IMR-90 (cell line): ENCODE data around the gene ITSN1. TPM values are rescaled to one million over a fixed set of nuclear protein-coding genes. Genes with fewer than 3 reads are reported as not detected.

Source experiments
- ATAC-seq: fragments of 200-7000 bp; cut with Tn5 transposase; 2 replicates; pipeline ENCODE4 v1.9.1; 2020; ENCODE audit warnings: low read depth, mild to moderate bottlenecking, moderate library complexity
- BruUV-seq: library from RNA; stranded (reverse); fragments of 400-500 nt; replicated peaks from 2 replicates; lab custom pipeline; 2021; lab: Mats Ljungman, UMichigan
- CTCF ChIA-PET: fragments of 300-600 bp; formaldehyde crosslinking; extraction: SDS; loops from one replicate; lab custom pipeline; 2021; ENCODE audit warnings: antibody characterized with exemption; lab: Yijun Ruan, JAX
- POLR2A ChIA-PET: fragments of 300-600 bp; sonication (Branson Sonifier 250); formaldehyde crosslinking; loops from one replicate; lab custom pipeline; 2022; ENCODE audit warnings: antibody characterized with exemption; ENCODE audit not compliant: unreplicated experiment; lab: Charles Lee
- DNase-seq: peaks from one replicate; pipeline ENCODE4 v3.0.0; 2013
- H2AFZ ChIP-seq: replicated peaks from 2 replicates; pipeline ENCODE3; 2013; ENCODE audit warnings: low read length, mild to moderate bottlenecking; ENCODE audit not compliant: poor library complexity
- H2AK5ac ChIP-seq: 2 replicates; pipeline ENCODE4 v1.6.1; 2013; ENCODE audit warnings: low read depth, low read length, inconsistent platforms
- H2AK9ac ChIP-seq: replicated peaks from 2 replicates; pipeline ENCODE3; 2013; ENCODE audit warnings: mild to moderate bottlenecking, low read depth, low read length, moderate library complexity; ENCODE audit not compliant: poor library complexity
- H2BK120ac ChIP-seq: 2 replicates; pipeline ENCODE4 v1.6.1; 2013; ENCODE audit warnings: low read depth, low read length, inconsistent platforms
- H2BK15ac ChIP-seq: 3 replicates; pipeline ENCODE4 v1.6.1; 2013; ENCODE audit warnings: low read depth, low read length, inconsistent platforms
- H2BK20ac ChIP-seq: 2 replicates; pipeline ENCODE4 v1.6.1; 2013; ENCODE audit warnings: low read depth, mild to moderate bottlenecking, inconsistent platforms, low read length, moderate library complexity
- H2BK5ac ChIP-seq: 2 replicates; pipeline ENCODE4 v1.6.1; 2013; ENCODE audit warnings: mild to moderate bottlenecking, low read depth, low read length, inconsistent platforms; ENCODE audit not compliant: poor library complexity, severe bottlenecking
- H3K14ac ChIP-seq: replicated peaks from 2 replicates; pipeline ENCODE4 v1.6.1; 2013; ENCODE audit warnings: low read depth, low read length, inconsistent platforms
- H3K18ac ChIP-seq: 2 replicates; pipeline ENCODE4 v1.6.1; 2013; ENCODE audit warnings: low read depth, low read length, control low read depth
- H3K23ac ChIP-seq: 2 replicates; pipeline ENCODE4 v1.6.1; 2013; ENCODE audit warnings: low read depth, low read length, inconsistent platforms
- H3K27ac ChIP-seq: 2 replicates; pipeline ENCODE4 v1.5.1; 2013; ENCODE audit warnings: mild to moderate bottlenecking, control low read depth, low read length; ENCODE audit not compliant: insufficient read depth
- H3K27me3 ChIP-seq: 2 replicates; pipeline ENCODE4 v1.6.1; 2013; ENCODE audit warnings: low read length; ENCODE audit not compliant: control insufficient read depth, insufficient read depth
- H3K36me3 ChIP-seq: 2 replicates; pipeline ENCODE4 v1.6.1; 2013; ENCODE audit warnings: low read length, mixed read lengths; ENCODE audit not compliant: control insufficient read depth, insufficient read depth
- H3K4ac ChIP-seq: 2 replicates; pipeline ENCODE4 v1.6.1; 2013; ENCODE audit warnings: low read depth, low read length, inconsistent platforms
- H3K4me1 ChIP-seq: 2 replicates; pipeline ENCODE4 v1.6.1; 2013; ENCODE audit warnings: low read length, mixed read lengths; ENCODE audit not compliant: control insufficient read depth, insufficient read depth
- H3K4me2 ChIP-seq: 2 replicates; pipeline ENCODE4 v1.6.1; 2013; ENCODE audit warnings: low read depth, mild to moderate bottlenecking, control low read depth, low read length, moderate library complexity
- H3K4me3 ChIP-seq: 2 replicates; pipeline ENCODE4 v1.5.1; 2013; ENCODE audit warnings: low read depth, mild to moderate bottlenecking, control low read depth, low read length, moderate library complexity; ENCODE audit not compliant: insufficient read depth
- H3K56ac ChIP-seq: 2 replicates; pipeline ENCODE4 v1.6.1; 2013; ENCODE audit warnings: low read length, inconsistent platforms; ENCODE audit not compliant: insufficient read depth; ENCODE audit errors: extremely low read depth
- H3K79me1 ChIP-seq, 2 experiments: 2 replicates each; pipeline ENCODE4 v1.6.1; 2013; ENCODE audit warnings: low read length in 2 of 2, inconsistent platforms in 1 of 2, low read depth in 1 of 2
- H3K9ac ChIP-seq: 2 replicates; pipeline ENCODE4 v1.6.1; 2013; ENCODE audit warnings: low read depth, low read length, control low read depth
- H3K9me1 ChIP-seq: 2 replicates; pipeline ENCODE4 v1.6.1; 2013; ENCODE audit warnings: low read length, inconsistent platforms; ENCODE audit not compliant: insufficient read depth
- H3K9me3 ChIP-seq: 2 replicates; pipeline ENCODE4 v1.6.1; 2013; ENCODE audit warnings: low read length; ENCODE audit not compliant: control insufficient read depth, insufficient read depth
- H4K20me1 ChIP-seq: 2 replicates; pipeline ENCODE4 v1.6.1; 2013; ENCODE audit warnings: low read length, inconsistent platforms; ENCODE audit not compliant: insufficient read depth
- H4K5ac ChIP-seq: 2 replicates; pipeline ENCODE4 v1.6.1; 2013; ENCODE audit warnings: mild to moderate bottlenecking, low read depth, low read length, control low read depth
- H4K8ac ChIP-seq, 2 experiments: 2 replicates each; pipeline ENCODE4 v1.6.1; 2013; ENCODE audit warnings: low read depth in 2 of 2, low read length in 2 of 2, control low read depth in 1 of 2, inconsistent platforms in 1 of 2
- H4K91ac ChIP-seq: 2 replicates; pipeline ENCODE4 v1.6.1; 2013; ENCODE audit warnings: low read depth, low read length, inconsistent platforms; ENCODE audit not compliant: insufficient read depth
- BHLHE40 ChIP-seq: fragments of 150-350 bp; IDR thresholded peaks from 2 replicates; pipeline ENCODE4 v1.6.1; 2016; ENCODE audit warnings: mild to moderate bottlenecking, low read depth, low read length
- CEBPB ChIP-seq: IDR thresholded peaks from 2 replicates; pipeline ENCODE4 v1.6.1; 2012; ENCODE audit warnings: low read depth, low read length, improper control_type of control experiment
- CHD1 ChIP-seq: IDR thresholded peaks from 2 replicates; pipeline ENCODE4 v1.6.1; 2012; ENCODE audit warnings: low read depth, low read length, improper control_type of control experiment
- ELK1 ChIP-seq: fragments of 150-350 bp; IDR thresholded peaks from 2 replicates; pipeline ENCODE4 v1.6.1; 2016; ENCODE audit warnings: low read depth, mild to moderate bottlenecking, low read length, moderate library complexity, borderline replicate concordance
- FOS ChIP-seq: fragments of 150-350 bp; IDR thresholded peaks from 2 replicates; pipeline ENCODE4 v1.6.1; 2016; ENCODE audit warnings: low read depth, low read length
- MAFK ChIP-seq: IDR thresholded peaks from 2 replicates; pipeline ENCODE4 v1.6.1; 2012; ENCODE audit warnings: low read depth, low read length, improper control_type of control experiment
- MAZ ChIP-seq: IDR thresholded peaks from 2 replicates; pipeline ENCODE4 v1.6.1; 2012; ENCODE audit warnings: low read depth, mild to moderate bottlenecking, low read length, improper control_type of control experiment, moderate library complexity, borderline replicate concordance
- MXI1 ChIP-seq: IDR thresholded peaks from 2 replicates; pipeline ENCODE4 v1.6.1; 2012; ENCODE audit warnings: low read depth, mild to moderate bottlenecking, low read length, moderate library complexity, borderline replicate concordance
- NFE2L2 ChIP-seq: fragments of 150-350 bp; IDR thresholded peaks from 2 replicates; pipeline ENCODE4 v1.6.1; 2016; ENCODE audit warnings: low read depth, mild to moderate bottlenecking, low read length
- POLR2A ChIP-seq: IDR thresholded peaks from 2 replicates; pipeline ENCODE4 v1.6.1; 2012; ENCODE audit warnings: mild to moderate bottlenecking, low read depth, low read length
- RAD21 ChIP-seq: IDR thresholded peaks from 2 replicates; pipeline ENCODE4 v1.6.1; 2012; ENCODE audit warnings: low read length, improper control_type of control experiment
- RCOR1 ChIP-seq: IDR thresholded peaks from 2 replicates; pipeline ENCODE4 v1.6.1; 2012; ENCODE audit warnings: mild to moderate bottlenecking, low read length, improper control_type of control experiment; ENCODE audit not compliant: insufficient replicate concordance
- RFX5 ChIP-seq: IDR thresholded peaks from 2 replicates; pipeline ENCODE4 v1.8.0; 2012; ENCODE audit warnings: low read depth, mild to moderate bottlenecking, low read length, moderate library complexity
- SMC3 ChIP-seq: fragments of 150-350 bp; IDR thresholded peaks from 2 replicates; pipeline ENCODE4 v1.6.1; 2016; ENCODE audit warnings: low read depth, mild to moderate bottlenecking, antibody characterized with exemption, low read length, moderate library complexity
- USF2 ChIP-seq: fragments of 150-350 bp; IDR thresholded peaks from 2 replicates; pipeline ENCODE4 v1.6.1; 2017; ENCODE audit warnings: mild to moderate bottlenecking, antibody characterized with exemption, low read length, low read depth
- WGBS, 2 experiments: methylation state at CpG; one replicate each; pipeline versions ENCODE4 v1.1.5 to v1.1.7; 2013; ENCODE audit warnings: missing lambda C conversion rate in 2 of 2; ENCODE audit not compliant: insufficient read length in 1 of 2; ENCODE audit errors: extremely low coverage in 2 of 2; 5-methylcytosine and 5-hydroxymethylcytosine counted together
- dilution Hi-C: fragments of 300-500 bp; cut with HindIII; formaldehyde crosslinking; loops from one replicate; pipeline ENCODE4 v1.14.3; 2018; ENCODE audit warnings: low sequenced_read_pairs; ENCODE audit not compliant: unreplicated experiment
- in situ Hi-C: fragments of 300-500 bp; cut with MboI; formaldehyde crosslinking; loops from 3 replicates; pipeline ENCODE4 v1.14.3; 2019; ENCODE audit warnings: low sequenced_read_pairs, inconsistent platforms, mixed read lengths
- intact Hi-C: fragments of 100-400 bp; cut with micrococcal nuclease; formaldehyde crosslinking; loops from 2 replicates; pipeline ENCODE4 v1.10.0; 2022
- polyA plus RNA-seq, 3 experiments: library from polyadenylated mRNA; depleted of rRNA; stranded (reverse); fragments of >200 nt; gene quantifications; 2 replicates each; pipeline ENCODE4 v1.2.3, GENCODE V29; 2012; ENCODE audit warnings: low replicate concordance in 1 of 3
- total RNA-seq: library from RNA; depleted of rRNA; stranded (reverse); fragments of >200 nt; gene quantifications from 2 replicates; pipeline ENCODE4 v1.2.3, GENCODE V29; 2012
- TF ChIP-seq, protein P1 (sequence below): conservative IDR thresholded peaks from 2 replicates; pipeline ENCODE4 v1.5.1; 2012; ENCODE audit warnings: mild to moderate bottlenecking, low read depth, low read length, improper control_type of control experiment

Gene ITSN1
- total and polyA plus RNA-seq, 2 of the 4 experiments (the other 2 are of a cell fraction) = 45.4 to 62.0 TPM

- Histone ChIP-seq H3K36me3 (no peaks in the 10 kb centered on the region; the same call in 1 of the 2 replicates), H4K20me1 (peaks cover 27% of the 10 kb centered on the region; the same call in 1 of the 2 replicates), H2BK5ac (no peak overlapping the region), H2AK9ac (no peak overlapping the region), H3K9me3 (no peaks in the 10 kb centered on the region), H4K5ac (no peak overlapping the region), H3K4me2 (no peak overlapping the region), H3K14ac (no peak overlapping the region), H2AFZ (no peak overlapping the region), H3K18ac (no peak overlapping the region), H3K27me3 (no peaks in the 10 kb centered on the region), H2AK5ac (no peak overlapping the region; the same call in 1 of the 2 replicates), H3K9ac (no peak overlapping the region), H3K23ac (no peak overlapping the region), H2BK120ac (no peak overlapping the region), H3K79me1 (peaks cover 25 to 71% of the 10 kb centered on the region in 2 experiments), H4K8ac (no peak overlapping the region), H2BK20ac (no peak overlapping the region), H3K27ac (no peak overlapping the region), H3K4me1 (peaks cover 9% of the 10 kb centered on the region), H4K91ac (no peak overlapping the region), H3K4ac (no peak overlapping the region), H2BK15ac (no peak overlapping the region), H3K4me3 (no peak overlapping the region), H3K56ac (no peak overlapping the region), H3K9me1 (peaks cover 14% of the 10 kb centered on the region)
- intact Hi-C loops (no loop called here), dilution Hi-C loops (no loop called here), in situ Hi-C loops (loop anchor here (10.0 kb wide), 1 partner anchor 236 kb away; no protein-coding TSS in a partner anchor)
- DNase-seq = no peak
- POLR2A ChIA-PET = no interaction called here
- CTCF ChIA-PET = no interaction called here
- WGBS, 2 experiments = no CpG with 5 or more reads among the region's 1 CpG
- BruUV-seq = no TSS peak
- no peak for ATAC-seq
- TF ChIP-seq POLR2A = no peak
- no peak for TF ChIP-seq BHLHE40
- no peak for TF ChIP-seq CEBPB
- TF ChIP-seq FOS = no peak
- TF ChIP-seq CHD1 = no peak
- TF ChIP-seq SMC3 = no peak
- TF ChIP-seq MXI1 = no peak
- TF ChIP-seq MAFK = no peak
- TF ChIP-seq RAD21 = no peak
- TF ChIP-seq, protein P1, sequence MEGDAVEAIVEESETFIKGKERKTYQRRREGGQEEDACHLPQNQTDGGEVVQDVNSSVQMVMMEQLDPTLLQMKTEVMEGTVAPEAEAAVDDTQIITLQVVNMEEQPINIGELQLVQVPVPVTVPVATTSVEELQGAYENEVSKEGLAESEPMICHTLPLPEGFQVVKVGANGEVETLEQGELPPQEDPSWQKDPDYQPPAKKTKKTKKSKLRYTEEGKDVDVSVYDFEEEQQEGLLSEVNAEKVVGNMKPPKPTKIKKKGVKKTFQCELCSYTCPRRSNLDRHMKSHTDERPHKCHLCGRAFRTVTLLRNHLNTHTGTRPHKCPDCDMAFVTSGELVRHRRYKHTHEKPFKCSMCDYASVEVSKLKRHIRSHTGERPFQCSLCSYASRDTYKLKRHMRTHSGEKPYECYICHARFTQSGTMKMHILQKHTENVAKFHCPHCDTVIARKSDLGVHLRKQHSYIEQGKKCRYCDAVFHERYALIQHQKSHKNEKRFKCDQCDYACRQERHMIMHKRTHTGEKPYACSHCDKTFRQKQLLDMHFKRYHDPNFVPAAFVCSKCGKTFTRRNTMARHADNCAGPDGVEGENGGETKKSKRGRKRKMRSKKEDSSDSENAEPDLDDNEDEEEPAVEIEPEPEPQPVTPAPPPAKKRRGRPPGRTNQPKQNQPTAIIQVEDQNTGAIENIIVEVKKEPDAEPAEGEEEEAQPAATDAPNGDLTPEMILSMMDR = no peak
- no peak for TF ChIP-seq NFE2L2
- TF ChIP-seq MAZ = no peak
- TF ChIP-seq ELK1 = no peak
- TF ChIP-seq RFX5 = no peak
- TF ChIP-seq USF2 = no peak
- TF ChIP-seq RCOR1 = no peak
Observed at GRCh38 chr21:33648555-33648954, 6.3 kb downstream of the ITSN1 start.
